Smooth muscle cell (in vitro differentiated cells): Measurements from ENCODE around the gene RAB7A. TPM values are rescaled to one million over a fixed set of nuclear protein-coding genes. Genes with fewer than 3 reads are reported as not detected.

Experiments used
- DNase-seq: peaks from one replicate; lab custom pipeline; 2025; ENCODE audit not compliant: unreplicated experiment; lab: John Stamatoyannopoulos, UW
- H2AFZ ChIP-seq: fragments of 200-600 bp; sonication (generic); 2 replicates; pipeline ENCODE4 v1.6.0; 2016; ENCODE audit warnings: antibody characterized with exemption, low read depth, mild to moderate bottlenecking
- H3F3A ChIP-seq: fragments of 200-600 bp; sonication (generic); 2 replicates; pipeline ENCODE4 v1.6.0; 2017; ENCODE audit warnings: antibody characterized with exemption, low read depth
- H3K27ac ChIP-seq: fragments of 200-600 bp; sonication (generic); 2 replicates; pipeline ENCODE4 v1.5.1; 2016; ENCODE audit warnings: low read depth, mild to moderate bottlenecking
- H3K27me3 ChIP-seq: fragments of 200-600 bp; sonication (generic); 2 replicates; pipeline ENCODE4 v1.6.1; 2016; ENCODE audit warnings: low read depth, mild to moderate bottlenecking
- H3K36me3 ChIP-seq: fragments of 200-600 bp; sonication (generic); 2 replicates; pipeline ENCODE4 v1.5.1; 2016; ENCODE audit warnings: low read depth
- H3K4me1 ChIP-seq: fragments of 200-600 bp; sonication (generic); 2 replicates; pipeline ENCODE4 v1.5.1; 2016; ENCODE audit warnings: low read depth
- H3K4me2 ChIP-seq: fragments of 200-600 bp; sonication (generic); 2 replicates; pipeline ENCODE4 v1.6.0; 2016; ENCODE audit warnings: mild to moderate bottlenecking
- H3K4me3 ChIP-seq: fragments of 200-600 bp; sonication (generic); 2 replicates; pipeline ENCODE4 v1.5.1; 2016; ENCODE audit warnings: mild to moderate bottlenecking
- H3K79me2 ChIP-seq: fragments of 200-600 bp; sonication (generic); 2 replicates; pipeline ENCODE4 v1.6.0; 2016; ENCODE audit warnings: low read depth, mild to moderate bottlenecking
- H3K9ac ChIP-seq: fragments of 200-600 bp; sonication (generic); 2 replicates; pipeline ENCODE4 v1.6.0; 2016; ENCODE audit warnings: low read depth
- H3K9me3 ChIP-seq: fragments of 200-600 bp; sonication (generic); replicated peaks from 2 replicates; pipeline ENCODE4 v1.5.1; 2016; ENCODE audit warnings: low read depth
- H4K20me1 ChIP-seq: fragments of 200-600 bp; sonication (generic); 2 replicates; pipeline ENCODE4 v1.6.0; 2016; ENCODE audit warnings: low read depth
- WGBS: methylation state at CpG from one replicate; pipeline ENCODE4 v1.1.7; 2016; ENCODE audit warnings: low lambda C conversion rate; 5-methylcytosine and 5-hydroxymethylcytosine counted together
- polyA plus RNA-seq: library from polyadenylated mRNA; unstranded; fragments of >200 nt; fragmentation: Nextera tagmentation; extraction: Ambion mirVana; gene quantifications from 2 replicates; pipeline ENCODE4 v1.2.1, GENCODE V29; 2016
- total RNA-seq: library from RNA; depleted of rRNA; stranded (reverse); fragments of >200 nt; gene quantifications from 2 replicates; pipeline ENCODE4 v1.2.3, GENCODE V29; 2014
- TF ChIP-seq, protein P1 (sequence below): fragments of 200-600 bp; sonication (generic); IDR thresholded peaks from 2 replicates; pipeline ENCODE4 v1.5.1; 2017; ENCODE audit warnings: borderline replicate concordance, mild to moderate bottlenecking, antibody characterized with exemption; ENCODE audit not compliant: insufficient read depth, poor library complexity, severe bottlenecking

The RAB7A gene
- total and polyA plus RNA-seq, 2 experiments from 2014 or later = 103 to 169 TPM

DNA sequence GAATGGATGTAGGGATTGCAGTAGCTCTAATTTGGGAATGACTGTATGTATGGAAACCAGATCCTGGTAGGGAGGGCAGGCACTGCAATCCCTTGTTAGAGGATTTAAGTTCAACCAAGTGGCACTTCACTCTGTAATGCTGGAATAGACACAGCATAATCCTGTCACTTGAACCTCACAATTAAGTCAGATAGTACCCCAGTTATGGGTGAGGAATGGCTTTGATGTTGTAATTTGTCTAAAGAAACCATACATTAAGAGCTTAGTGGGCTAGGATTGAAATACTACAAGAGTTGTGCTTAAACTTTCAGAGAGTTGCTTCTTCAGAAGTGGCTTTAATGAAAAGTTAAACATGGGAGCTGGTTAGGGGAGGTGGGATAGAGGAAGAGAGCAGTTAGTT, 9.3 kb downstream of the RAB7A start:
- no peaks in the 10 kb centered on the region for H3K27me3 ChIP-seq
- no peak for DNase-seq
- H3K36me3 ChIP-seq = peaks cover 3% of the 10 kb centered on the region
- no peak overlapping the region for H3K9ac ChIP-seq
- H4K20me1 ChIP-seq = peaks cover 100% of the 10 kb centered on the region
- peaks cover 100% of the 10 kb centered on the region for H3K79me2 ChIP-seq
- peaks cover 15% of the 10 kb centered on the region for H3K4me1 ChIP-seq
- H3K4me3 ChIP-seq = no peak overlapping the region
- TF ChIP-seq, protein P1, sequence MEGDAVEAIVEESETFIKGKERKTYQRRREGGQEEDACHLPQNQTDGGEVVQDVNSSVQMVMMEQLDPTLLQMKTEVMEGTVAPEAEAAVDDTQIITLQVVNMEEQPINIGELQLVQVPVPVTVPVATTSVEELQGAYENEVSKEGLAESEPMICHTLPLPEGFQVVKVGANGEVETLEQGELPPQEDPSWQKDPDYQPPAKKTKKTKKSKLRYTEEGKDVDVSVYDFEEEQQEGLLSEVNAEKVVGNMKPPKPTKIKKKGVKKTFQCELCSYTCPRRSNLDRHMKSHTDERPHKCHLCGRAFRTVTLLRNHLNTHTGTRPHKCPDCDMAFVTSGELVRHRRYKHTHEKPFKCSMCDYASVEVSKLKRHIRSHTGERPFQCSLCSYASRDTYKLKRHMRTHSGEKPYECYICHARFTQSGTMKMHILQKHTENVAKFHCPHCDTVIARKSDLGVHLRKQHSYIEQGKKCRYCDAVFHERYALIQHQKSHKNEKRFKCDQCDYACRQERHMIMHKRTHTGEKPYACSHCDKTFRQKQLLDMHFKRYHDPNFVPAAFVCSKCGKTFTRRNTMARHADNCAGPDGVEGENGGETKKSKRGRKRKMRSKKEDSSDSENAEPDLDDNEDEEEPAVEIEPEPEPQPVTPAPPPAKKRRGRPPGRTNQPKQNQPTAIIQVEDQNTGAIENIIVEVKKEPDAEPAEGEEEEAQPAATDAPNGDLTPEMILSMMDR = no peak
- H2AFZ ChIP-seq = no peak overlapping the region
- peaks cover 20% of the 10 kb centered on the region for H3F3A ChIP-seq
- H3K27ac ChIP-seq = peak overlapping the region; percentile 26
- peak overlapping the region; percentile 24 for H3K4me2 ChIP-seq
- no peaks in the 10 kb centered on the region for H3K9me3 ChIP-seq

DNA sequence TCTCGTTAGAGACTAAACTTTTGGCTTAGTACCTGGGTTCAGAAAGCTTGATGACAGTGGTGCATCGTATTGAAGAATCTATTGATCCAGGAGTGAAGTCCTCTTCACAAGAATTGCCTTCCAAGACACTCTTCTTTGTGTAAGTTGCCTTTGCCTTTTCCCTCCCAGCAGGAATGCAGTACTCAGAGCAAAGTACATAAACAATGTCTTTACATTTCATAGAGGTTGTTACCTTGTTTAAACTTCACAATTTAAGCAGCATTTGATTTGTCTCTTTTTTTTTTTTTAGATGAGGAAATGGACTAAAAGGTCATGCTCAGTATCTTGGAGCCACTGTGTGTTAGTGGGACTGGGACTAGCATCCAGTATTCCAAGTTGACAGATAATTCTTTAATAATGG, 9.9 kb downstream of the RAB7A start:
- Histone ChIP-seq H3K4me3 (no peak overlapping the region), H3K27ac (peak overlapping the region; percentile 26), H3K9ac (no peak overlapping the region), H2AFZ (no peak overlapping the region), H3K27me3 (no peaks in the 10 kb centered on the region), H3F3A (peaks cover 20% of the 10 kb centered on the region), H4K20me1 (peaks cover 100% of the 10 kb centered on the region), H3K9me3 (no peaks in the 10 kb centered on the region), H3K36me3 (peaks cover 2% of the 10 kb centered on the region), H3K4me1 (peaks cover 15% of the 10 kb centered on the region), H3K79me2 (peaks cover 100% of the 10 kb centered on the region), H3K4me2 (no peak overlapping the region)
- TF ChIP-seq, protein P1 = no peak
- DNase-seq = no peak
- 80% methylated on average over 2 of the region's 2 CpGs for WGBS

DNA sequence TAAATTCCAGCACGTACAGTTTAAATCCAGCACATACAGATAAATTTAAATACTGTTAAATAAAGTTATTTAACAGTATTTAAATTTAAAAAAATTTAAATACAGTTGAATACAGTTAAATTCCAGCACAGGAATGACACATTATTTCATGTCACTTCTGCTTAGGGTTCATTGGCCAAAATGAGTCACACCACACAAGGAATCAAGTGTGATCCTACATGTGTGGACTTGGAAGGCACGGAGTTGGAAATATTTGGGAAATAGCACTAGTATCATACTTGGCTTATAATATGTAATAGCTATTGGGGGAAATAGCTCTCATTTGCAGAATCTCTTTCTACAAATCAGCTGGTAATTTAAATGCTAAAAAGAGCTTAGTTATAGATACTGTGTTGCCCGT, 10.6 kb downstream of the RAB7A start:
- peaks cover 100% of the 10 kb centered on the region for H3K79me2 ChIP-seq
- peaks cover 17% of the 10 kb centered on the region for H3F3A ChIP-seq
- H3K4me1 ChIP-seq = peaks cover 15% of the 10 kb centered on the region
- H3K36me3 ChIP-seq = no peaks in the 10 kb centered on the region
- H3K9me3 ChIP-seq = no peaks in the 10 kb centered on the region
- TF ChIP-seq, protein P1 = no peak
- no peak for DNase-seq
- peak overlapping the region; percentile 26 for H3K27ac ChIP-seq
- H3K27me3 ChIP-seq = no peaks in the 10 kb centered on the region
- no peak overlapping the region for H3K4me3 ChIP-seq
- H3K4me2 ChIP-seq = no peak overlapping the region
- peaks cover 100% of the 10 kb centered on the region for H4K20me1 ChIP-seq
- H2AFZ ChIP-seq = no peak overlapping the region
- 83% methylated on average over 3 of the region's 3 CpGs for WGBS
- H3K9ac ChIP-seq = no peak overlapping the region

DNA sequence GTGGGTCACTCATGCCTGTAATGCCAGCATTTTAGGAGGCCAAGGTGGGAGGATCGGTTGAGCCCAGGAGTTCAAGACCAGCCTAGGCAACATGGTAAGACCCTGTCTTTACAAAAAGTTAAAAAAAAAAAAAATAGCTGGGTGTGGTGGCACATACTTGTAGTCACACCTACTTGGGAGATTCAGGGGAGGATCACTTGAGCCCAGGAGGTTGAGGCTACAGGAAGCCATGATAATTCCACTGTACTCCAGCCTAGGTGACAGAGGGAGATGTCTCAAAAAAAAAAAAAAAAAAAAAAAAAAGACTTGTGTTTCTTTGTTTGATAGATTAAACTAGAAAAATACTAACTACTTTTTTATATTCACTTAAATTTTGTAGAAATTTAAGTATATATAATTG, 14.6 kb downstream of the RAB7A start:
- Histone ChIP-seq H3K9ac (no peak overlapping the region), H3F3A (peaks cover 4% of the 10 kb centered on the region), H2AFZ (no peak overlapping the region), H3K4me3 (no peak overlapping the region), H3K9me3 (no peaks in the 10 kb centered on the region), H3K79me2 (peaks cover 100% of the 10 kb centered on the region), H4K20me1 (peaks cover 100% of the 10 kb centered on the region), H3K4me2 (no peak overlapping the region), H3K4me1 (peaks cover under 1% of the 10 kb centered on the region), H3K27me3 (no peaks in the 10 kb centered on the region), H3K36me3 (no peaks in the 10 kb centered on the region), H3K27ac (no peak overlapping the region)
- no peak for DNase-seq
- TF ChIP-seq, protein P1 = no peak
- WGBS = 100% methylated on average over 1 of the region's 1 CpG
